Suprapubic skin (tissue), 4 donors: ENCODE measurements around the gene VWDE.

Experiments used
- CTCF ChIP-seq, 2 donors: fragments of 200-600 bp in 1 of 2; fragments of 450-650 bp in 1 of 2; sonication (generic) in 1 of 2; IDR thresholded peaks; one replicate each; pipeline ENCODE4 v1.5.1; 2016 to 2019; ENCODE audit warnings: antibody characterized with exemption in 2 of 2, mild to moderate bottlenecking in 1 of 2, moderate library complexity in 1 of 2
- POLR2A ChIP-seq, 2 donors: fragments of 450-650 bp; IDR thresholded peaks; one replicate each; pipeline ENCODE4 v1.6.1; 2017; ENCODE audit warnings: antibody characterized with exemption in 2 of 2, mild to moderate bottlenecking in 2 of 2, moderate library complexity in 2 of 2
- POLR2AphosphoS5 ChIP-seq, 3 donors: sonication (generic); formaldehyde crosslinking; IDR thresholded peaks; one replicate each; pipeline ENCODE4 v1.6.1; 2017; ENCODE audit warnings: antibody characterized with exemption in 3 of 3

GRCh38 chr7:12370249-12370648, 33.4 kb downstream of the VWDE start:
- TF ChIP-seq CTCF (IDR thresholded peaks at IDR 0.05) (no peak), POLR2AphosphoS5 (IDR thresholded peaks at IDR 0.05) (no peak), POLR2A (IDR thresholded peaks at IDR 0.05) (no peak)
